ENCODE results near the gene RGL1. TPM values are rescaled to one million over a fixed set of nuclear protein-coding genes. Genes with fewer than 3 reads are reported as not detected.

Gene RGL1
- total and polyA plus RNA-seq, 8 donors = 0.58 to 22.2 (median 8.5) TPM

GRCh38 chr1:183824291-183824690 lies 19.4 kb downstream of the RGL1 start:
- no peak for DNase-seq
- TF ChIP-seq POLR2AphosphoS5 (IDR thresholded peaks at IDR 0.05) = no peak
- no peak for TF ChIP-seq POLR2A (IDR thresholded peaks at IDR 0.05)
- no peak for TF ChIP-seq CTCF (IDR thresholded peaks at IDR 0.05)
- TF ChIP-seq EP300 (IDR thresholded peaks at IDR 0.05) = no peak
- Histone ChIP-seq H3K27me3 (no peaks in the 10 kb centered on the region), H3K36me3 (no peaks in the 10 kb centered on the region), H3K27ac (peak overlapping the region in 1 of 5 donors; percentile 76), H3K4me3 (no peak overlapping the region), H3K4me1 (peaks cover 0 to 50% (median 20%) of the 10 kb centered on the region in 4 donors), H3K9me3 (no peaks in the 10 kb centered on the region)
- 73 to 90% (median 88%) methylated on average over 1 of the region's 1 CpG for whole genome bisulfite sequencing, 5 donors
- intact Hi-C loops (cut with DNase I; ENCODE audit: low total_unique reads) = no loop called here

GRCh38 chr1:183827801-183828200 lies 22.9 kb downstream of the RGL1 start:
- Histone ChIP-seq H3K9me3 (no peaks in the 10 kb centered on the region), H3K36me3 (no peaks in the 10 kb centered on the region), H3K4me1 (peaks cover 0 to 33% (median 13%) of the 10 kb centered on the region in 4 donors), H3K27me3 (no peaks in the 10 kb centered on the region), H3K27ac (peak overlapping the region in 1 of 5 donors; percentile 21), H3K4me3 (no peak overlapping the region)
- DNase-seq = no peak
- intact Hi-C loops (cut with DNase I; ENCODE audit: low total_unique reads) = no loop called here
- no peak for TF ChIP-seq EP300 (IDR thresholded peaks at IDR 0.05)
- TF ChIP-seq CTCF (IDR thresholded peaks at IDR 0.05) = peak in 1 of 7 experiments; percentile 7

- TF ChIP-seq POLR2A (IDR thresholded peaks at IDR 0.05) (no peak), CTCF (IDR thresholded peaks at IDR 0.05) (no peak), POLR2AphosphoS5 (IDR thresholded peaks at IDR 0.05) (no peak), EP300 (IDR thresholded peaks at IDR 0.05) (no peak)
- Histone ChIP-seq H3K9me3 (no peaks in the 10 kb centered on the region), H3K4me1 (peaks cover 0 to 38% (median 15%) of the 10 kb centered on the region in 4 donors), H3K27ac (no peak overlapping the region), H3K36me3 (no peaks in the 10 kb centered on the region), H3K27me3 (no peaks in the 10 kb centered on the region), H3K4me3 (no peak overlapping the region)
- intact Hi-C loops (cut with DNase I; ENCODE audit: low total_unique reads) = no loop called here
- DNase-seq = no peak
- 54 to 86% (median 75%) methylated on average over 1 of the region's 1 CpG for WGBS, 5 donors
These were observed 25.5 kb downstream of the RGL1 start for GRCh38 chr1:183830389-183830788.

GRCh38 chr1:183831311-183831710 lies 26.4 kb downstream of the RGL1 start:
- H3K36me3 ChIP-seq = no peaks in the 10 kb centered on the region
- no peaks in the 10 kb centered on the region for H3K27me3 ChIP-seq
- no peak overlapping the region for H3K4me3 ChIP-seq
- no peak overlapping the region for H3K27ac ChIP-seq
- peaks cover 0 to 38% (median 14%) of the 10 kb centered on the region in 4 donors for H3K4me1 ChIP-seq
- TF ChIP-seq CTCF (IDR thresholded peaks at IDR 0.05) (no peak), POLR2A (IDR thresholded peaks at IDR 0.05) (no peak), EP300 (IDR thresholded peaks at IDR 0.05) (no peak), POLR2AphosphoS5 (IDR thresholded peaks at IDR 0.05) (no peak)
- DNase-seq = no peak
- H3K9me3 ChIP-seq = no peaks in the 10 kb centered on the region
- intact Hi-C loops (cut with DNase I; ENCODE audit: low total_unique reads) = no loop called here
